ENCODE data around the gene CHD1L.
A peak's percentile ranks its signal among the peaks of the same experiment; 100 is the strongest.
"Not testable (repeated sequence)": the region's sequence is repeated elsewhere in the genome, so short reads cannot be mapped to it uniquely, and the experiment has no call there.

The CHD1L gene

DNA sequence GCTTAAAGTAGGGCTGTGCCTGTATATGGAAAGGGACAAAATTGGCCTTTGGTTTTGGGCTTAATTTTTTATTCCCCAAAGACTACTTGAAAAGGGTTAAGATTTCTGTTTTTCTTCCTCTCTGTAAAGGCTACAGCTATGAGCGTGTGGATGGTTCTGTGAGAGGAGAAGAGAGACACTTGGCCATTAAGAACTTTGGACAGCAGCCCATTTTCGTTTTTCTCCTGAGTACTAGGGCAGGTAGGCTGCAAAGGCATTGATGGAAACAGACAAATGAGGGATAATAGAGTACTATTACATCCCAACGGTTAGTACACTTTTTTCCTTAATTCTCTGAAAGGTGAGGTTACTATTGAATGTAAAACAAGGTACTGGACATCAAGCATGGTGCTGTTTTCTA lies 29.6 kb downstream of the CHD1L start:
- no peak for DNase-seq

DNA sequence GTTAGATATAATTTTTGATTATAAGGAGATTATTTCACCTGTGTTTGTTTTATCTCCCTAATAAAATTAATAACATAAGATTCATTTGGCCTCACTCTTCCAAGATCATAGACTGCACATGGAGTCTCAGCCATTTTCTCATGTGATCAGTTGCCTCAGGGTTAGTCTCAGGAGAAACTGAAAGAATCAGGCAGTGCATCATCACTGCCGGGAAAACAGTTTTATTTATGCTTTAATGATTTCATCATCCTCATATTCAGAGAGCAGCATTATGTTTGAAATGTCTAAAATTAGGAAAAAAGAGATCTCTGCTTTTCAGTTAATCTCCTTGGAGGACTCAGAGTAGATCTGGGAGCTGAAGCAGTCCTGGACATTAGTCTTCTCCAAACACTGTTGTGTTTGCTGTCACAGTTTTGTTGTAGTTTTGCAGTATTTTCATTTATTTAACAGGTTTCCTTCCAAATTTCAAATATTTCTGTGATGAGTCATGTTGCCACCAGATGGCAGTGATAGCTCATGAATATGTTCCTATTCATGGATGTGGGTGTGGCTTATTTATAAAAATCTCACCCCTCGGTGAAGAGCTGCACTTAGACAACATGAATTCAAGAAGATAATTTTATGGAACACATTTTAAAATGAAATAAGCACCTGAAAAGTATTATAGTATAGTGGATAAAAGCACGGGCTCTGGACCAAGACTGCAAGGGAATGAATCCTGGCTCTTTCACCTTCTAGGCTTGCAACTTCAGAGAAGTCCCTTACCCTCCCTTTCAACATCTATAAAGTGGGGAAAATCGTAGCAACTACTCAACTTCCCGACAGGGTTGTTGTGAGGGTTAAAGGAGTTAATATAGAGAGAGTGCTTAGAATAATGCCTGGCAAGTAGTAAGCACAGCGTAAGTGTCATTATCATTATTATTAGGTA lies 31.2 kb downstream of the CHD1L start:
- DNase-seq: no peak

GRCh38 chr1:147281950-147282349 lies 39.5 kb downstream of the CHD1L start:
- no peak for DNase-seq

DNA sequence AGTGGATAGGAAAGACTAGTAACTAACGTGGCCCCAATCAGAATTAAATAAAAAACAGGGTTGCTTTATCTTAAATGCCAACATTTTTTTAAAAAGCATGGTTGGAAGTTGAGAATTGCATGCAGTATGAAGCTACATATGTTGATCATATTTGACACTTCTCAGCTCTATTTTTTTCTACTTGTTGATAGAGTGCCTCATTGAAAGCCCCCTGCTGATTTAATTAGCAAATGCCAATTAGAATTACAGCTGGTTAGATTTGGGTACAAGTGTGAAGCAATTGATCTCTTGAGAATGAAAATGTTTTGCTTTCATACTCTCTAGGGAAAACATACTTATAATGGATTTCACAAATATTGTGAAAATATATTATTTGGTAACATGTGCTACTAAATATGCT lies 40.5 kb downstream of the CHD1L start:
- DNase-seq: no peak

GRCh38 chr1:147287133-147287865 lies 44.8 kb downstream of the CHD1L start:
- DNase-seq: no peak

GRCh38 chr1:147292012-147292411 lies 49.5 kb downstream of the CHD1L start:
- no peak for DNase-seq

- no peak for DNase-seq
Measured at GRCh38 chr1:147292631-147293251, 50.3 kb downstream of the CHD1L start.

- DNase-seq: no peak
Measured at GRCh38 chr1:147297438-147297837, 55.0 kb downstream of the CHD1L start.

- not testable (repeated sequence) for DNase-seq
Measured at GRCh38 chr1:147305803-147306202, 63.3 kb downstream of the CHD1L start.

GRCh38 chr1:147316968-147317367 lies 74.5 kb downstream of the CHD1L start:
- DNase-seq: no peak

GRCh38 chr1:147326933-147327687 lies 84.6 kb downstream of the CHD1L start:
- not testable (repeated sequence) for DNase-seq

- DNase-seq: peak; percentile 62
Measured at GRCh38 chr1:147334292-147334691, 91.8 kb downstream of the CHD1L start.

DNA sequence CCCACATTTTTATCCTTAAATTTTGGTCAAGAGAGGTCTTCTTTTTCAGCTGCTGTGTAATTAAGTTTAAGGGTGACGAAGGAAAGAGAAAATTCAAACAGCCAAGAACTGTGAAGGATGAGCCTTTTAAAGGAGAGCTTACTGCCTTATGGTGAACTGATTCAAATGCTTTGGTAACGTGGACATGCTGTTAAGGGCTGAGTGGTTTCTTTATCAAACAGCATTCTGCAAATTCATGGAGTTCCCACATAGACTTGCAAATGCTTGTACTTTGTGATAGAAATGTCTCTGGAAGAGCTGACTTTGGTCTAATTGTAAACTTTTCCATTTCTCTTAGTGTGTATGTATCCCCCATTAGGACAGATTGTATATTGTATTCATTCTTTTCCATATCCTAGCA lies 93.8 kb downstream of the CHD1L start:
- no peak for DNase-seq

- no peak for DNase-seq
Measured at GRCh38 chr1:147337040-147337630, 94.7 kb downstream of the CHD1L start.

DNA sequence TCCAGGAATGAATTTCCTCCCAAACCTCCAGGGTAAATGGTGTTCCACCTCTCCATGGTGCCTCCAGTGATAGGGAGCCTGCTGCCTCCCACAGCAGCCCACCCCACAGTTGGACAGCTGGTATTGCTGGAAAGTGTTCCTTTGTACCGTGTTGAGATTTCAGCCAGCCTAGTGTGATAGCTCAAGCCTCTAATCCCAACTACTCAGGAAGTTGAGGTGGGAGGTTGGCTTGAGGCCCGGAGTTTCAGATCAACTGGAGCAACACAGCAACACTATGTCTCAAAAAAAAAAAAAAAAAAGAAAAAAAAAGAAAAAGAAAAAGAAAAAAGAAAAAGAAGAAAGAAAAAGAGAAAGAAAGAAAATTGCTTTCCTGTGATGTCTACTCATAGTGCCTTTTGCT lies 96.1 kb downstream of the CHD1L start:
- no peak for DNase-seq

DNA sequence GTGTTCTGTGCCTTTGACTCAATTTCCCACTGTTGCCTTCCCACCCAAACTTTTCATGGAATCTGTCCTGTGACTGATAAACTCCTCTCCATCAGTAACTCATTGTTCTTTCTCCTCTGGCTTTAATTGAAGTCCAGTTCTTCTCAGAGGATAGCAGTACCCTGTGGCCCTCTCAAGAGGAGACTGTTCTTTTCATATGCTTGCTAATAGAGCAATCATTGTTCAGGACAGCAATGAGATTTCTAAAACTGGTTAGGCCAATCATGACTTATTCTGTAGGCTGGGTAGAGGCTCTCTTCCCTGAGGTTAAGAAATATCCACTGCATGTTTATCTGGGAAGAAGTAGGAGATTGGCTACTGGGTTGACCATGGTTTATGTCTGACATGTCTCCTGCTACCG lies 98.8 kb downstream of the CHD1L start:
- no peak for DNase-seq

All from NCI-H2081 treated with DMSO at 0.1 percent for 48 hours (cell line).